GF-D8 (cell line): ENCODE data around the gene TSC22D2.
A peak's percentile ranks its signal among the peaks of the same experiment; 100 is the strongest.

Source experiments
- DNase-seq: peaks from one replicate; lab custom pipeline; 2025; lab: John Stamatoyannopoulos, UW

The TSC22D2 gene

DNA sequence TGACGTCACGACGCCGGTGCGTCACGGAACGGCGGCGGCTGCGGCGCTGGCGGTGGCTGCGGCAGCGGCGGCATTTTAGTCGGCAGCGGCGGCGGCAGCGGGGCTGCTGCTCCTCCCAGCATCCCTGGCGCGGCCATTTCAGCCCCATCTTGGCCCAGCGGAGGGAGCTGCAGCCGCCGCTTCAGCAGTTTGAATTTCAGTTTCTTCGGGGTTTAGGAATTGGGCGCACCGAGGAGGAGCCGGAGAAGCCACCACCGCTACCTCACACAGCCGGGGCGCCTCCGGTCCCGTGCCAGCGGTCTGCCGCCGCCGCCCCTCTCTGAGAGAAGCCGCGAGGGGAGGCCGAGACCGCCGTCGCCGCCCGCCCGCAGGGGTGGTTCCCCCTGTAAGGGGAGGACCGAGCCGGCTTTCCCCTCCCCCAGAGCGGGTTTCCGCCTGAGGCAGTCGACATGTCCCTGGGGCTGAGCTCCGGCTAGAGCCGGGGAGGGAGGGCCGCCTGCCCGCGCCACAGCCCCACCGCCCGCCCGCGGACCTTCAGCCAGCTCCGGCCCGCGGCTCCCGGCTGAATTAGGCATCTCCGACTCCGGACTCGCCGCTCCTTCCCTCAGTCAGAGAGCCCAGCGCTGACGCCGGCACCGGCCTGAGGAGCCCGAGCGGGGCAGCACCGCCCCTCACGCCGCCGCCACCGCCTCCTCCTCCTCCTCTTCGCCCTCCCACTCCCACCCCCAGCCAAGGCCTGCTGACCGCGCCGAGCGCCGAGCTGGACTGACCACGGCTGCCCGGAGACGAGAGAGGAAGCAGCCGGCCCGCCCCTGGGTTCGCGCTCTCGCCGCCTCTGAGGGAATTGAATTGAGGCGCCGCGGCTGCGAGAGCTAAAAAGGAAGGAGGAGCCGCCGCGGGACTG lies at the start of gene TSC22D2:
TSS of gene TSC22D2 (plus strand) at position 78 of the 904 bp plus-strand sequence. CDS start 1,053 bp downstream, outside the sequence.
- peak; percentile 72 for DNase-seq

- no peak for DNase-seq
These were observed 48.7 kb upstream of the TSC22D2 start for GRCh38 chr3:150359381-150359780.

- no peak for DNase-seq
These were observed 47.1 kb upstream of the TSC22D2 start for GRCh38 chr3:150360966-150361365.

GRCh38 chr3:150362515-150363302 lies 45.4 kb upstream of the TSC22D2 start:
- DNase-seq: no peak

DNA sequence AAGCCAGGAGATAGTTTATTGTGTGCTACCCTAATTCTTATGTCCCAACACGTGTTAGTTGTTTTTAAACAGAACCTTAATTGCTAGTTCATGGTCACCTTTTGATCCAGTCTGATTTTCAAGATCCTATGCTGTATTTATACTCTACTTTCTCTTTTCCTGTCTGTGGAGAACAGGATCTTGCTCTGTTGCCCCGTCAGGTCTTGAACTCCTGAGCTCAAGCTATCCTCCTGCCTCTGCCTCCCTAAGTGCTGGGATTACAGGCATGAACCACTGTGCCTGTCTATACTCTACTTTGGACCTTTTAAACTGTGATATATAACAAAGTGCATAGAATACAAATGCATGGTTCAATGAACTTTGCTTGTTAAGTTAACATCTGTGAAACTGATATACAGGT lies 44.7 kb upstream of the TSC22D2 start:
- DNase-seq: no peak

- no peak for DNase-seq
These were observed 42.9 kb upstream of the TSC22D2 start for GRCh38 chr3:150365132-150365604.

GRCh38 chr3:150367757-150368156 lies 40.3 kb upstream of the TSC22D2 start:
- DNase-seq: no peak

GRCh38 chr3:150370122-150370602 lies 37.9 kb upstream of the TSC22D2 start:
- no peak for DNase-seq

GRCh38 chr3:150370999-150371398 lies 37.1 kb upstream of the TSC22D2 start:
- DNase-seq: no peak

- no peak for DNase-seq
These were observed 36.3 kb upstream of the TSC22D2 start for GRCh38 chr3:150371741-150372254.

- DNase-seq: no peak
These were observed 35.8 kb upstream of the TSC22D2 start for GRCh38 chr3:150372320-150372719.

DNA sequence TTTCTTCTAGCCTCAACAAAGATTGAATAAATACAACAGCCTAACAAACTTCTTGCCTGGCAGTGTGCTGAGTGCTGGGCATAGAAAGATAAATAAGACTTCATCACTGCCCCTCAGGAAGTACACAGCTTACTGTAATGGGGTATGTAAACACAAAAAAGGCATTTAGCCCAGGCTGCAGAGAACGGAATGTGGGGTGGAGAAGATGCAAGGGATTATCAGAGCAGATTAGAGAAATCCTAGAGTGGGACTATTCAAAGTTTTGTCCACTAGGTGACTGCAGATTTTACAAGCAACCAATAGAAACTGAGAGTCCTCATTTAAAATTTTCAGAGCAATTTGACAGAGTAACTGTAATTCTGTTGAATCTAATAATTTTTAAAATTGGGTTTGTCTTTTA lies 35.4 kb upstream of the TSC22D2 start:
- no peak for DNase-seq

- no peak for DNase-seq
These were observed 34.7 kb upstream of the TSC22D2 start for GRCh38 chr3:150373234-150373875.

DNA sequence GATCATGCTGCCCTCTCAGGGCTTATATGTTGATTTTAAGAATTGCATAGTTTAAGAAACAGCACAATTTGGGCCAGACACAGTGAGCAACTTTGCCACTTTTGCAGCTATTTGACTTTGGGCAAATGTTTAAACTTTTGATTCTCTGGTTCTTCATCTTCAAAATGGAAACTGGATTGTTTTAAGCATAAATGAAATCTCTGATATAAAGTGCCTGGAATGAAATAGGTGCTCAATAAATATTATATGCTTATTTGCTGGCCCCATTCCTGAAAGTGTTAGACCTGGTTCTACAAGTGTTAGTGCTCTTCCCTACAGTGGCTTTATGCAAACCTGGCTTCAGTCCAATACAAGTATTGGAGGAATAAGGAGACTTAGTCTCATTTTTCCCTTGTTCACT lies 33.1 kb upstream of the TSC22D2 start:
- no peak for DNase-seq

- no peak for DNase-seq
These were observed 31.9 kb upstream of the TSC22D2 start for GRCh38 chr3:150376001-150376848.

DNA sequence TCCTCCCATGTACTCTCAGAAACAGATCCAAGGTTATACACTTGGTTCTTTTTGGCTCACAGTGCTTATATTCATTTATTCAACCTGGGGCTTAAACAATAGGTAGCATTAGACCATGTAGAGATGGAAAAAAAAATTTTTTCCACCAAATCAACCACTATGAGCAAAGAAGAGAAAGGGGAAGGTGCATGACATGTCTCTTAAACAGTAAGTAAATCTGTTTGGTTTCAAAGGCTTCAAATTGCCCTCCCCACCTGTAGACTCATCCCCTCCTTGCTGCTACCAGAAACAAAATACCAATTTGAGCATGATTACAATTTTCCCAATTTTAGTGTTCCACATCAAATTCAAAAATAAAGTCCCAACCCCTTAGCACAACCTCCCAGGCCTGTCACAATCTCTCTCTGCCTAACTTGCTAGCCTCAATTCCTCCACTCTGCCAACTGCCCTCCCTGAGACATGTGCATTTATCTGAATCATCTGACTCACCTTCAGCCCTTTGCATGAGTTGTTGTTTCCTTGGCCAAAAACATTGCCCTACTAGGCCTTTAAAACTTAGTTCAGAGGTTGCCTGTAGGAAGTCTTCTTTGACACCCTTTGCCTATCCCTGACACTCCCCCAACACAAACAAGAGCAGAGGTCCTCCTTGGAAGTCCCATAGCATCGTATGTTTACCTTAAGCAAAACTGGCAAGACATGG lies 30.3 kb upstream of the TSC22D2 start:
- no peak for DNase-seq

- DNase-seq: no peak
These were observed 29.8 kb upstream of the TSC22D2 start for GRCh38 chr3:150378301-150378748.

DNA sequence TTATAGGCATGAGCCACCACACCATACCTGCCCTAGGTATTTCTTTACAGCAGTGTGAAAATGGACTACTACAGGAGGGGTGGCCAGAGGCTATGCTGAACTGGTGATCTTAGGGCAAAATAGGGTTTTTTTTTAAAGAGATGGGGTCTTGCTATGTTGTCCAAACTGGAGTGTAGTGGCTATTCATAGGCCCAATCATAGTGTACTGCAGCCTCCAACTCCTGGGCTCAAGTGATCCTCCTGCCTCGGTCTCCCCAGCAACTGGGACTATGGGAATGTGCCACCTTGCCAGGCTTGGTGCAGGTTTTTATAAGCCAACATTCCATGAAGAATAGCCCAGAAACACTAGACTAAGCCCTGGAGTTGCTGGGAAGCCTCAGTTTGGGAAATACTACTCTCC lies 28.6 kb upstream of the TSC22D2 start:
- DNase-seq: no peak

DNA sequence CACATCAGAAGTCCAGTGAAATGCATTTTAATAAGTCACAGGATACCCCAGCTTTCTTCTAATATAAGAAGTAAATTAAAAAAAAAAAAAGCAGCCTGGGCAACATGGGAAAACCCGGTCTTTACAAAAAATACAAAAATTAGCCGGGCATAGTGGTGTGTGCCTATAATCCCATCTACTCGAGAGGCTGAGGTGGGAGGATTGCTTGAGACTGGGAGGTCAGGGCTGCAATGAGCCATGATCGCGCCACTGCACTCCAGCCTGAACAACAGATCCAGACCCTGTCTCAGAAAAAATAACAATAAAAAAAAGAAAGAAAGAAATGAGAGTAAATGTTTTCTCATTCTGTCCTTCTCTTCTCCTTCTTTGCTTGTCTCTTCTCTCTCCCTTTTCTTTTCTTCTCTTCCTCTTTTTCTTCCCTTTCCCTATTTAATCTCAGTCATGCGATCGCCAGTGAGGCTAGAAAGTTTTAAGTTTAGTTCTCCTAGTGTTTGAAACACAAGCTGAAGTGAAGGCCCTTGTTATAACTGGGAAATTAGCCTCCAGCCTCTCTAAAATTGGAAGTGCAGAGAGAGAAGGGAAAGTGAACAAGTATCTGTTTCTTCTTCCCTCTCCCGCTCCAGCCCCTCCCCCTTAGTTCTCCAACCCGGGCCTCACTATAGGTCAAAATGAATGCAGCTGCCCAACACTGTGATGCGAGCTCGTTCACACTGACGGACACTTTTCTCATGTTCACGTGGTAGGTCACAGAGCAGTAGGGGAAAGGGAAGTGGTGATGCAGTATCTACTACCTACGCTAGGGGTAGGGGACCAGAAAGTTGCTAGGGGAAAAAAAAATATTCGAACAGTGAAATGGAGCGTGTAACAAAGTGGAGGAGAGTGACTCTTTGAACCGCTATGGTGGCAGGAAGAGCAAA lies 23.5 kb upstream of the TSC22D2 start:
- no peak for DNase-seq
